DND-41 (cell line): ENCODE data around the gene ADRA2B.

ENCODE experiments used
- CTCF ChIP-seq: IDR thresholded peaks from 2 replicates; pipeline ENCODE4 v1.5.1; 2012; ENCODE audit warnings: borderline replicate concordance, low read length, moderate library complexity, mild to moderate bottlenecking; ENCODE audit not compliant: poor library complexity, severe bottlenecking; ENCODE audit errors: extremely low read depth
- EZH2 ChIP-seq: IDR thresholded peaks from 3 replicates; pipeline ENCODE4 v1.6.1; 2012; ENCODE audit warnings: borderline replicate concordance, low read depth, mild to moderate bottlenecking, moderate library complexity, low read length, inconsistent platforms; ENCODE audit not compliant: severe bottlenecking

- no peak for TF ChIP-seq CTCF
- no peak for TF ChIP-seq EZH2
Observed at GRCh38 chr2:96083989-96084857, 32.1 kb downstream of the ADRA2B start.
